ENCODE results near the gene TMEM263. TPM values are rescaled to one million over a fixed set of nuclear protein-coding genes. Genes with fewer than 3 reads are reported as not detected.

TMEM263 gene
- total RNA-seq, 1 donor from 2014 or later: 26.1 TPM

GRCh38 chr12:106956048-106956578 lies 406 bp downstream of the TMEM263 start:
- no peaks in the 10 kb centered on the region for H3K9me3 Mint-ChIP-seq (ENCODE audit: unreplicated experiment)
- H3K4me1 Mint-ChIP-seq (ENCODE audit: unreplicated experiment): peaks cover 13% of the 10 kb centered on the region
- H3K4me3 Mint-ChIP-seq (ENCODE audit: unreplicated experiment): peak overlapping the region; percentile 100
- H3K36me3 Mint-ChIP-seq (ENCODE audit: low read depth, unreplicated experiment): no peaks in the 10 kb centered on the region
- TF ChIP-seq CTCF (IDR thresholded peaks at IDR 0.05; ENCODE audit: unreplicated experiment): no peak
- peak; percentile 75 for DNase-seq (ENCODE audit: low spot score)
- H3K27ac Mint-ChIP-seq (ENCODE audit: unreplicated experiment): peak overlapping the region; percentile 91
- peaks cover 11% of the 10 kb centered on the region for H3K27me3 Mint-ChIP-seq (ENCODE audit: unreplicated experiment)

GRCh38 chr12:106957583-106957982 lies 1.9 kb downstream of the TMEM263 start:
- Mint-ChIP-seq H3K27me3 (ENCODE audit: unreplicated experiment) (peaks cover 9% of the 10 kb centered on the region), H3K9me3 (ENCODE audit: unreplicated experiment) (no peaks in the 10 kb centered on the region), H3K4me3 (ENCODE audit: unreplicated experiment) (peak overlapping the region; percentile 100), H3K36me3 (ENCODE audit: low read depth, unreplicated experiment) (no peaks in the 10 kb centered on the region), H3K4me1 (ENCODE audit: unreplicated experiment) (peaks cover 13% of the 10 kb centered on the region), H3K27ac (ENCODE audit: unreplicated experiment) (no peak overlapping the region)
- no peak for TF ChIP-seq CTCF (IDR thresholded peaks at IDR 0.05; ENCODE audit: unreplicated experiment)
- DNase-seq (ENCODE audit: low spot score): no peak

GRCh38 chr12:106960443-106960842 lies 4.7 kb downstream of the TMEM263 start:
- DNase-seq (ENCODE audit: low spot score): no peak
- H3K27me3 Mint-ChIP-seq (ENCODE audit: unreplicated experiment): peaks cover 9% of the 10 kb centered on the region
- TF ChIP-seq CTCF (IDR thresholded peaks at IDR 0.05; ENCODE audit: unreplicated experiment): no peak
- no peak overlapping the region for H3K4me3 Mint-ChIP-seq (ENCODE audit: unreplicated experiment)
- no peak overlapping the region for H3K27ac Mint-ChIP-seq (ENCODE audit: unreplicated experiment)
- no peaks in the 10 kb centered on the region for H3K36me3 Mint-ChIP-seq (ENCODE audit: low read depth, unreplicated experiment)
- peaks cover 13% of the 10 kb centered on the region for H3K4me1 Mint-ChIP-seq (ENCODE audit: unreplicated experiment)
- no peaks in the 10 kb centered on the region for H3K9me3 Mint-ChIP-seq (ENCODE audit: unreplicated experiment)

GRCh38 chr12:106962286-106962685 lies 6.6 kb downstream of the TMEM263 start:
- Mint-ChIP-seq H3K36me3 (ENCODE audit: low read depth, unreplicated experiment) (no peaks in the 10 kb centered on the region), H3K4me1 (ENCODE audit: unreplicated experiment) (peaks cover 6% of the 10 kb centered on the region), H3K27me3 (ENCODE audit: unreplicated experiment) (no peaks in the 10 kb centered on the region), H3K9me3 (ENCODE audit: unreplicated experiment) (no peaks in the 10 kb centered on the region), H3K27ac (ENCODE audit: unreplicated experiment) (no peak overlapping the region), H3K4me3 (ENCODE audit: unreplicated experiment) (no peak overlapping the region)
- no peak for DNase-seq (ENCODE audit: low spot score)
- TF ChIP-seq CTCF (IDR thresholded peaks at IDR 0.05; ENCODE audit: unreplicated experiment): no peak

- no peaks in the 10 kb centered on the region for H3K9me3 Mint-ChIP-seq (ENCODE audit: unreplicated experiment)
- TF ChIP-seq CTCF (IDR thresholded peaks at IDR 0.05; ENCODE audit: unreplicated experiment): no peak
- no peak overlapping the region for H3K4me3 Mint-ChIP-seq (ENCODE audit: unreplicated experiment)
- H3K27me3 Mint-ChIP-seq (ENCODE audit: unreplicated experiment): no peaks in the 10 kb centered on the region
- H3K36me3 Mint-ChIP-seq (ENCODE audit: low read depth, unreplicated experiment): peaks cover 4% of the 10 kb centered on the region
- no peak overlapping the region for H3K27ac Mint-ChIP-seq (ENCODE audit: unreplicated experiment)
- no peak for DNase-seq (ENCODE audit: low spot score)
- no peaks in the 10 kb centered on the region for H3K4me1 Mint-ChIP-seq (ENCODE audit: unreplicated experiment)
Observed at GRCh38 chr12:106964526-106964925, 8.8 kb downstream of the TMEM263 start.

Measured in endothelial cell (in vitro differentiated cells).